Left renal cortex interstitium (tissue), 4 donors: ENCODE data around the gene MDM4. TPM values are rescaled to one million over a fixed set of nuclear protein-coding genes. Genes with fewer than 3 reads are reported as not detected.

Experiments
- DNase-seq, 4 donors: peaks; one replicate each; pipeline ENCODE4 v3.0.0-alpha.2; 2013; ENCODE audit warnings: low read depth in 4 of 4, low spot score in 2 of 4, missing footprints in 1 of 4
- polyA plus RNA-seq, 4 donors: library from polyadenylated mRNA; unstranded; fragments of 120-200 nt; gene quantifications; one replicate each; pipeline ENCODE4 v1.2.1, GENCODE V29; 2013; ENCODE audit not compliant: insufficient read length in 4 of 4

MDM4 gene
- polyA plus RNA-seq, 4 donors, result 15.9 to 85.8 (median 40.8) TPM

DNA sequence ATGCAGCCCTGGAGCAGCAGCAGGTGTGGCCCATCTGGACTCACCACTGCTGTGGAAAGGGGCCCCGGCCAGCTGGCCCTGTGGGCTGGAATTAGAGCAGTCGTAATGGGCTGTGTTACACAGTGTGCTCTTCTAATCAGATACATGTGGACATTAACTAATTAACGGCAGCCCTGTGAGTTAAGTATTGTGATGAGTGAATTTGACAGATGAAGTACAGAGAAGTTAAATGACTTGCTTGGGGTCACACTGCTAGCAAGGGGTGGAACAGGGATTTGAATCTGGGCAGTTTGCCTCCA lies 58.6 kb downstream of the MDM4 start:
- DNase-seq, result no peak

GRCh38 chr1:204575221-204576190 lies 59.3 kb downstream of the MDM4 start:
- DNase-seq, result no peak

DNA sequence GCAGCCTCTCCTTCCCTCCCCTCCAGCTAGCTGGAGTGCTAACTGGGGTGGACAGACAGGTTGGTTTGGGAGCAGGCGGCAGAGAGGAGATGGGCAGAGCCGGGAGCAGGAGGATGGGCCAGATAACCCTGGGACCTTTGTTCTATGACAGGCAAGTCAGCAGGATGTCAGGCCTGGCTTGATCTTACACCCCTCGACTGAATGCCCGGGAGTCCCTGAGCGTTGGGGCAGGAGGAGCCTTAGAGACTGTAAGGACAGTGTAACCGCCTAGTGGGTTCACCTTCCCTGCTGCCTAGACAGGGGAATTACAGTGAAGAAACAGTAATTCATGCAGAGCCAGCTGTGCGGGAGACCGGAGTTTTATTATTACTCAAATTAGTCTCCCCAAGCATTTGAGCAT lies 60.2 kb downstream of the MDM4 start:
- DNase-seq, result no peak

DNA sequence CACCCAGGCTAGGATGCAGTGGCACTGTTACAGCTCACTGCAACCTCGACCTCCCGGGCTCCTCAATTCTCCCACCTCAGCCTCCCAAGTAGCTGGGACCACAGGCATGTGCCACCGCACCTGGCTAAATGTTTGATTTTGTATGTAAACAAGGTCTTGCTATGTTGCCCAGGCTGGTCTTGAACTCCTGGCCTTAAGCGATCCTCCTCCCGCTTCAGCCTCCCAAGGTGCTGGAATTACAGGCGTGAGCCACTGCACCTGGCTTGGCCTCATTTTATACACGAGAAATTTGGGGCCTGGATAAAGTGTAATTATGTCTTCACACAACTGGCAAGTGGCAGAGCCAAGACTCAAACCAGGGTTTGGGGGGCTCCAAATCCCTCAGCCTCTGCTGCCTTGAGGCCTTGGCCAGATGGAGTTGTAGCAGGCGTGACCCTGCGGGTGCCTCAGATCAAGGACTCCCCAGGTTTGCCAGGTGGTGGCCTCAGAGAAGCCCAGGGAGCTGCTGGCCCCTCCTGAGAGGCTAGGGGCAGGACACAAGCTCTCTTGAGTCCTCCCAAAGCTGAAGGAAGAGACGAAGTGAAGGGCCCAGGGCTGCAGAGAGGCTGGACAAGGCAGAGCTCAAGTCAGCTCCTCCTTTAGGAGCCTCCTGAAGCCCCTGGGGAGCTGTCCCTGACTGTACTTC lies 61.7 kb downstream of the MDM4 start:
- DNase-seq, result no peak

GRCh38 chr1:204578867-204579664 lies 62.9 kb downstream of the MDM4 start:
- DNase-seq, result no peak

DNA sequence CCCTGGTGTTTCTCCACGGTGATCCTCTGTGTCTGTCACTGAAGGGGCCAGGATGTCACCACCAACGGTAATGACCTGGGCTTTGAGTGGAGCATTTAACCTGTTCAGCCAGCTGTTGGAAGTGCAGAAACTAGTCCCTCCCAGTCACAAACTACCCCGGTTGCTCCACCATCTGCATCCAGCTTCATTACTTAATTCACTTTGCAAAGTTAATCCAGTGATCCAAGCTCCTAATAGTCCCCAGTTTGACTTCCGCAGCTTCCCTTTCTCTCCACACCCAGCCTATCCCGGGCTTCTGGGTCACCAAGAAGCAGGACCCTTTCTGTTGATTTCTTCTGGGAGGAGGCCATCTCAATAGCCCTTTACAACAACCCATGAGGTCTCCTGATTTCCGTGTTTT lies 63.5 kb downstream of the MDM4 start:
- DNase-seq, result no peak

DNA sequence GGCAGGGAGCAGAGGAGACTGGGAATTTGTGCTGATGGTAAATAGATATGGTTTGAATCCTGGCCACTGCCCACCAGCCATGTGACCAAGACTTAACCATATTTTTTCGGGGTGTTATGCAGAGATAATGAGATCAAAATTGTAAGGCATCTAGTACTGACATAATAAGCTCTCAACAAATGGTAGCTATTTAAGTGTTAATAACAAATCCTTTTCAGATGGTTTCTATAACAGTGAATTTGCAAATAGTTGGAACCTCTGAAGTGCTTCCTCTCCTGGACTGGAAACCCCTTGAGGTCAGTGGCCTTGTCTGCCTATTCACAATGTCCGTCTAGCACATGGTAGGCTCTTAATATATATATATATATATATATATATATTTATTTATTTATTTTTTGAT lies 64.7 kb downstream of the MDM4 start:
- DNase-seq, result no peak

GRCh38 chr1:204581759-204582158 lies 65.6 kb downstream of the MDM4 start:
- DNase-seq, result no peak

GRCh38 chr1:204583909-204584632 lies 67.9 kb downstream of the MDM4 start:
- no peak for DNase-seq

DNA sequence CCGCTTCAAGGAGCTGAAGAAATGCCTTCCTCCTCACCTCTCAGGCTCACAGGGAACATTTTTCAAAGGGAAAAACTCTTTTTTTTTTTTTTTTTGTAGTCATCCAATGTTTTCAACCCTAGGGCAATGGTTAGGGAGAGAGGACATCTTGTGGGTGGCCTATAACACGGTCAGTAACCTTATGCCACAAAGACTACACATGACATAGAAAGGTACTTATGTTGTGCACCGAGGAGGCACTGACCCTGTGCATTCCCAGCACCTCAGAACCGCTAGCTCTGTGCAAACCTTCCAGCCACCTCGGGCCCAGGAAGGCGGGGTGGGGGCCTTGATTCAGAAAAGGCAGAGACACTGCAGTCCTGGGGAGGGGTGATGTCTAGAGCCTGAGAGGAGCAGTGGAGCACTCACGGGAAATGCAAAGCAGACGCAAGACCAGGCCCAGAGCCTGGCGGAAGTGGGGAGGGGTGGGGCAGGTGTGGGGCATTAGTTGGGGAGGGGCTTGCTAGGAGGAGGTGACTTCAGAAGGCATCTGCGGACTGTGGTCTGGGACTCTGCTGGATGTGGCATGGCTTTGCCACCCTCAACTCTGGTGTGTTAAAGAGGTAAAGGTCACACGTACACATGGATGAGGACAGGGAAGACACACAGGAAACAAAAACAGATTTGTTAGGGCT lies 68.6 kb downstream of the MDM4 start:
- no peak for DNase-seq

- DNase-seq, result no peak
Measured at GRCh38 chr1:204587621-204588020, 71.4 kb downstream of the MDM4 start.

- no peak for DNase-seq
Measured at GRCh38 chr1:204588826-204589225, 72.6 kb downstream of the MDM4 start.

DNA sequence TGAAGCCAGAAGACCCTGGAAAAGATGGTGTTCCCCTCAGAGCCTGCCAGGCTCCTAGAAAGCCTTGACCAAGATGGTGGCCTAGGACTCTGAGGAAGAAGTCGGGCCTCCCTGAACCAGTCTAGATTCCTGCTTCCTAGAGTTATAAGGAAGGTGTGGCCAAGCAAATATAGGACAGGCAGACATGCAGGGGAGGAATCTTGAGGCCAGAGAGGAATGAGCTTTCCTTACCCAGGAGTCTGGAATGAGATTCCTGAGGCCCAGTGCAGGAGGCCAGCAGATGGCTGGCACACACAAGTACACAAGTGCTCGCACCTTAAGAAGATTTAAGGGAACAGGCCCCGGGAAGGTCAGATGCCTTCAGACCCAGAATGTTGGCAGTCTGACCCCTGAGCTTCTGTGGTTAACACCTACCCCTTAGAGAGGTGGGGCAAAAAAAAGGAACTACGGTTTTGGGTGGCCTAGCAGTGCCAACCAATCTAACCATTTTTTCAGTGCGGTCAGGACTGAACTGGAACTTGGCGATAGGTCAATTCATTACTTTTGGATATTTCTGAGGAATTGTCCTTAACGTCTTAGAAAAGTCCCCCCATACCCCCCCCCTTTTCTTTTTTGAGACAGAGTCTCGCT lies 73.3 kb downstream of the MDM4 start:
- no peak for DNase-seq

- DNase-seq, result no peak
Measured at GRCh38 chr1:204591473-204592090, 75.4 kb downstream of the MDM4 start.

DNA sequence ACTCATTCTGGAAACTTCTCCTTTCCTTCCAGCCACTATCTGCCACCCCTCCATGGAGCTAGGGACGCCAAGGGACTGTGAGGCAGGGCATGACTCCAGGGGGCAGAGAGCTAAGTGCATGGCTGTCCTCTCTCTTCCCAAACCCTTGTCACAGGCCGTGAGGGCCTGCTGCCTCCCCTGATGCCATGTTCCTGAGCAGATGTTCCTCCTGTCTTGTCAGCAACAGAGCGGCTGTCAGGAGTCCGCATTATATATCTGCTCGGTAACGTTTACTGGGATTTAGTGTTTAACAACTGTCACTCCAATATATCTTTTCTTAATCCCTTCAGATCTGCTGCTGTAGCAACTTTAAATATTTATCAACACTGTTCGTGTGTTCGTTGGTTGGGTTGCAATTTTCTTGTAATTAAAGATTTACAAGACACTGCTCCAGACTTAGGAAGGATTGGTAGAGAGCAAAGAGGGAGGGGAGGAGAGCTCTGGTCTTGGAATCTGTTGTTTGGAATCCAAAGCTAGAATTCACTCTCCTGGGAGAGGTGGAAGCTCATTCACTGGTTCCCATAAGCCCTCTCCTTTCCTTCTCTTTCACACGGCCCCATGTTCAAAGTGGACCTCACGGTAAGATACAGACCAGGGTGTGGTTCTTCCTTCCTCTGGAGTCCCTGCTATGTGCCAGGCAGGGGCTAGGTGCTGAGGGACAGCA lies 76.2 kb downstream of the MDM4 start:
- DNase-seq, result no peak

GRCh38 chr1:204598319-204598969 lies 82.2 kb downstream of the MDM4 start:
- DNase-seq, result no peak

DNA sequence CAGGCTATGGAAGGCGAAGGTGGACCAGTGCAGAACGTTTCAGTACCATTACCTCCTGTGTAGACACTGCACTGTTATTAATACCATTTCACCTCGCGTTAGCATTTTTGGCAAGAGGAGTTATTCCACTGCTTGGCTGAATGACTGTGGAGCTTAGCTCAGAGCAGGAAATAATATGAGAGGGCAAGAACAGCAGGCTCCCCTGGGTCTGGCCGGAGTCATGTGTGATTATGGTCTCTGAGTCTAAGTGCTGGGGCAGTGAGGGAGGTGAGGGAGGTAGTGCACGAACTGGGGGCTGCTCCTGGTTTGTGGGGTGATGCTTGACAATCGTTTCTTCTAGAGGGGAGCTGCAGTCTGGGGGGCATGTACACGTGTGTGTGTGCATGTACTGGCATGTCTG lies 82.9 kb downstream of the MDM4 start:
- DNase-seq, result no peak

GRCh38 chr1:204599596-204599995 lies 83.4 kb downstream of the MDM4 start:
- DNase-seq, result no peak
